Right atrium auricular region (tissue), 2 donors: Measurements from ENCODE around the gene LRP6. TPM values are rescaled to one million over a fixed set of nuclear protein-coding genes. Genes with fewer than 3 reads are reported as not detected.

Experiments
- DNase-seq: peaks from one replicate; pipeline ENCODE4 v3.0.0-alpha.2; 2019; ENCODE audit warnings: low spot score
- H3K27ac ChIP-seq, 2 donors: fragments of 200-600 bp; sonication (generic); 1 replicate in 1 of 2; 2 replicates in 1 of 2; pipeline ENCODE4 v1.5.1; 2016 to 2019
- H3K27me3 ChIP-seq, 2 donors: fragments of 200-600 bp; sonication (generic); one replicate each; pipeline versions ENCODE4 v1.5.1 to v1.6.0; 2017 to 2019
- H3K36me3 ChIP-seq: fragments of 200-600 bp; sonication (generic); one replicate; pipeline ENCODE4 v1.5.1; 2016
- H3K4me1 ChIP-seq, 2 donors: fragments of 200-600 bp; sonication (generic); one replicate each; pipeline versions ENCODE4 v1.5.1 to v1.6.0; 2017 to 2019
- H3K4me3 ChIP-seq, 2 donors: fragments of 200-600 bp; sonication (generic); 1 replicate in 1 of 2; 2 replicates in 1 of 2; pipeline ENCODE4 v1.5.1; 2017 to 2019; ENCODE audit warnings: mild to moderate bottlenecking in 1 of 2, moderate library complexity in 1 of 2
- H3K9me3 ChIP-seq, 2 donors: fragments of 200-600 bp; sonication (generic); one replicate each; pipeline ENCODE4 v1.5.1; 2019
- CTCF ChIP-seq, 2 donors: fragments of 200-600 bp; sonication (generic); IDR thresholded peaks; one replicate each; pipeline ENCODE4 v1.5.1; 2019; ENCODE audit warnings: antibody characterized with exemption in 2 of 2
- total RNA-seq, 2 donors: library from RNA; depleted of rRNA; stranded (reverse); fragments of >200 nt; gene quantifications; one replicate each; pipeline ENCODE4 v1.1.0, GENCODE V29; 2016

Gene LRP6
- total RNA-seq, 2 donors from 2014 or later: 16.5 to 21.3 TPM

DNA sequence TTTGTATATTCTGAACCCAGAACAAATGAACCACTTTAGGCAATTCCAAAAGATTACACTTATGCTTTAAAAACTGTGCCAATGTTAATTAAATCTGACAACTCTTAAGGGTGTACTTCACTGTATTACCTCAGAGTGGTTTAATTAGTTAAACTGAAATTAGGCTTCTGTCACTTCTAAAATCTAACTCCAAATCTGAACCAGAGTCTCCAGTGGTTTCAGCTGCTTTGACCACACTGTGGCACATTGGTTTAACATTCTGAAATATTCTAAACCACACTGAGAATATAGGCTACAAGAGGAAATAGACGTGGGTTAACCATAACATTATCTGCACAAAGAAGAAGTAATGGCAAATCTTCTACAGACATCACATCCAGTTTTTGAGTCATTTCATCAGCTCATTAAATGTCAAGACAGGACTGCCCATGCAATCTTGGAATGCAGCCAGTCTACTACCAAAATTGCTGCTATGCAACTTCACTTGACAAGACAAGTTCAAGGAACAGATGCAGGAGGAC lies 94.8 kb downstream of the LRP6 start:
- TF ChIP-seq CTCF (IDR thresholded peaks at IDR 0.05): no peak

DNA sequence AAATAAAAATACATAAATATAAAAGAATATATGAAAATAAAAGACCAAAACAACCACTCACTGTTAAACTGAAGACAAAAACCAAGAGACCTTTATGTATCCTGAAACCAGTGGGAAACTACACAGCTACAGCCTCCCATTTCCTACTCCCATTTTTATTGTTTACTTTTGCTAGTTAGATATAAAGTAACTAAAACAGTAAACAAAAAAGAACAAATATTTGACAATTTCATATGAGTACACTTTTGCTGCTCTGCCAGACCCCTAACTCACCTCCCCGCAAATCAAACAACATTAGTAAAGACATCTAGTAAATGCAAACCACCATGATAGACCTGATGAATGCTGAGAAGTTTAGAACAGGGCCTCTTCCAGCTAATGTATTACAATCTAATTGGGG lies 99.0 kb downstream of the LRP6 start:
- H3K4me3 ChIP-seq: no peak overlapping the region
- H3K9me3 ChIP-seq: no peaks in the 10 kb centered on the region
- no peak for DNase-seq
- TF ChIP-seq CTCF (IDR thresholded peaks at IDR 0.05): no peak
- H3K27me3 ChIP-seq: no peaks in the 10 kb centered on the region
- H3K36me3 ChIP-seq: no peaks in the 10 kb centered on the region
- no peak overlapping the region for H3K27ac ChIP-seq
- no peaks in the 10 kb centered on the region for H3K4me1 ChIP-seq

More for the DNA sequence above, 94.8 kb downstream of the LRP6 start:
- Histone ChIP-seq H3K36me3 (no peaks in the 10 kb centered on the region), H3K27me3 (no peaks in the 10 kb centered on the region), H3K4me3 (no peak overlapping the region), H3K9me3 (no peaks in the 10 kb centered on the region), H3K27ac (no peak overlapping the region), H3K4me1 (no peaks in the 10 kb centered on the region)
- no peak for DNase-seq

DNA sequence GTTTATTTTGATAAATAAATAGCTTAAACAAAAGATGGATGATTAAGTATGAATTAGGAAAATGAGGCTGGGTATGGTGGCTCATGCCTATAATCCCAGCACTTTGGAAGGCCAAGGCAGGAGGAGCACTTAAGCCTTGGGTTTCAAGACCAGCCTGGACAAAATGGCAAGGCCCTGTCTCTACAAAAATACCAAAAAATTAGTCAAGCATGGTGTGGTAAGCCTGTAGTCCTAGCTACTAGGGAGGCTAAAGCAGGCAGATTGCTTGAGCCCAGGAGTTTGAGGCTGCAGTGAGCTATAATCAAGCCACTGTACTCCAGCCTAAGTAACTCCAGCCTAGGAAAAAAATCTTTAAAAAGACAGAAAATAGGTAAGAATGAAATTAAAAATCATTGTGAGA lies 100.1 kb downstream of the LRP6 start:
- no peak for TF ChIP-seq CTCF (IDR thresholded peaks at IDR 0.05)
- no peak for DNase-seq
- H3K36me3 ChIP-seq: no peaks in the 10 kb centered on the region
- no peak overlapping the region for H3K4me3 ChIP-seq
- no peaks in the 10 kb centered on the region for H3K9me3 ChIP-seq
- no peaks in the 10 kb centered on the region for H3K27me3 ChIP-seq
- no peak overlapping the region for H3K27ac ChIP-seq
- H3K4me1 ChIP-seq: no peaks in the 10 kb centered on the region

GRCh38 chr12:12159988-12160387 lies 106.9 kb downstream of the LRP6 start:
- no peak for TF ChIP-seq CTCF (IDR thresholded peaks at IDR 0.05)
- peaks cover 7% of the 10 kb centered on the region for H3K36me3 ChIP-seq
- no peak for DNase-seq
- H3K9me3 ChIP-seq: no peaks in the 10 kb centered on the region
- peaks cover 0 to 17% of the 10 kb centered on the region in 2 donors for H3K4me1 ChIP-seq
- H3K27me3 ChIP-seq: no peaks in the 10 kb centered on the region
- H3K27ac ChIP-seq: no peak overlapping the region
- H3K4me3 ChIP-seq: no peak overlapping the region

- no peak for DNase-seq
- Histone ChIP-seq H3K9me3 (no peaks in the 10 kb centered on the region), H3K4me1 (peaks cover 0 to 17% of the 10 kb centered on the region in 2 donors), H3K27ac (no peak overlapping the region), H3K27me3 (no peaks in the 10 kb centered on the region), H3K4me3 (no peak overlapping the region), H3K36me3 (peaks cover 7% of the 10 kb centered on the region)
- TF ChIP-seq CTCF (IDR thresholded peaks at IDR 0.05): no peak
Measured at GRCh38 chr12:12158858-12159257, 108.0 kb downstream of the LRP6 start.

DNA sequence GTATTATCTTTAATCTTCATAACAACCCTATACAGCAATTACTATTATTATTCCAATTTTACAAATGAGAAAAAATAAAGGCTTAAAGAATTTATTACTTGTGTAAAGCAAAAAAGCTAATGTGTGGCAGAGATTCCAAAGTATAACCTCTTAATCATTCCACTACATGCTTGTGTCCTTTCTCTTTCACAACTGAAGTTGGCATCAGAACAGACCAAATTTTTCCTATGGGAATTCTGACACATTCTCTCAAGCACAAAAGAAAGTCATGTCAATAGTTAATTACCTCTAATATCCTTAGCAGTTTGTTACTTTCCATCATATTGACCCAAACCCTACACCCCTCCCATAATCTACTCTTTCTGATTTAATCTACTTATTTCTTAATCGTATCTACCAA lies 109.4 kb downstream of the LRP6 start:
- Histone ChIP-seq H3K4me1 (peaks cover 0 to 17% of the 10 kb centered on the region in 2 donors), H3K9me3 (no peaks in the 10 kb centered on the region), H3K4me3 (no peak overlapping the region), H3K36me3 (peaks cover 7% of the 10 kb centered on the region), H3K27ac (no peak overlapping the region), H3K27me3 (no peaks in the 10 kb centered on the region)
- DNase-seq: no peak
- TF ChIP-seq CTCF (IDR thresholded peaks at IDR 0.05): no peak
